ENCODE measurements around the gene TMPRSS13. TPM values are rescaled to one million over a fixed set of nuclear protein-coding genes. Genes with fewer than 3 reads are reported as not detected.

TMPRSS13 gene
- total RNA-seq, 3 donors from 2014 or later (not counting 1 experiment from before 2014, with no cell fraction given) = 1.6 to 1.8 (median 1.8) TPM

Other genes with a start within 250 kb of the TMPRSS13 start
- gene DSCAML1, start 132.2 kb downstream of the TMPRSS13 start, total RNA-seq = under 1 TPM in 1 of 3 donors, not detected in 2; 0.66 TPM
- under 1 TPM in 2 of 3 donors, not detected in 1; 0.75 to 0.78 TPM for gene FXYD2, start 104.7 kb downstream of the TMPRSS13 start, total RNA-seq
- gene FXYD6, start 52.7 kb downstream of the TMPRSS13 start, total RNA-seq = under 1 TPM in 2 of 3 donors, not detected in 1; 0.20 to 0.90 TPM
- gene IL10RA, start 57.0 kb upstream of the TMPRSS13 start, total RNA-seq = 100 to 1,000 TPM; 263 to 286 (median 268) TPM
- gene TMPRSS4, start 147.7 kb upstream of the TMPRSS13 start, total RNA-seq = not detected
- under 1 TPM; 0.30 to 0.68 (median 0.33) TPM for gene SMIM35, start 157.6 kb upstream of the TMPRSS13 start, total RNA-seq
- gene SCN4B, start 223.4 kb upstream of the TMPRSS13 start, total RNA-seq = under 1 TPM in 1 of 3 donors, not detected in 2; 0.33 TPM
- not detected for gene SCN2B, start 247.2 kb upstream of the TMPRSS13 start, total RNA-seq

All from natural killer cell (primary cell).